ENCODE results near the gene NCKAP5.

The NCKAP5 gene

GRCh38 chr2:132669908-132670495, 898.3 kb downstream of the NCKAP5 start, which contains the start of gene LYPD1:
Gene LYPD1, minus strand, starts transcription at chr2:132670205. Its CDS starts 273 bp downstream, at chr2:132669932.
- peak; percentile 50 for DNase-seq

- DNase-seq, result peak; percentile 39
These were observed 899.0 kb downstream of the NCKAP5 start for GRCh38 chr2:132668987-132669907.

- DNase-seq, result peak; percentile 53
These were observed 900.0 kb downstream of the NCKAP5 start for GRCh38 chr2:132668189-132668823.

GRCh38 chr2:132667706-132668105, 900.6 kb downstream of the NCKAP5 start:
- DNase-seq, result no peak

GRCh38 chr2:132665401-132666140, 902.7 kb downstream of the NCKAP5 start:
- no peak for DNase-seq

- DNase-seq, result no peak
These were observed 904.2 kb downstream of the NCKAP5 start for GRCh38 chr2:132664096-132664495.

- DNase-seq, result no peak
These were observed 905.5 kb downstream of the NCKAP5 start for GRCh38 chr2:132662732-132663131.

- DNase-seq, result no peak
These were observed 908.9 kb downstream of the NCKAP5 start for GRCh38 chr2:132659331-132659730.

- DNase-seq, result no peak
These were observed 911.8 kb downstream of the NCKAP5 start for GRCh38 chr2:132656266-132656975.

- no peak for DNase-seq
These were observed 913.3 kb downstream of the NCKAP5 start for GRCh38 chr2:132654968-132655367.

- DNase-seq, result no peak
These were observed 913.9 kb downstream of the NCKAP5 start for GRCh38 chr2:132654335-132654734.

- DNase-seq, result no peak
These were observed 915.8 kb downstream of the NCKAP5 start for GRCh38 chr2:132652474-132652873.

GRCh38 chr2:132651115-132652045, 916.9 kb downstream of the NCKAP5 start:
- DNase-seq, result no peak

- DNase-seq, result no peak
These were observed 921.6 kb downstream of the NCKAP5 start for GRCh38 chr2:132646540-132647108.

GRCh38 chr2:132645722-132646539, 922.3 kb downstream of the NCKAP5 start:
- DNase-seq, result no peak

- no peak for DNase-seq
These were observed 923.1 kb downstream of the NCKAP5 start for GRCh38 chr2:132645176-132645575.

GRCh38 chr2:132642415-132642814, 925.8 kb downstream of the NCKAP5 start:
- DNase-seq, result no peak

- no peak for DNase-seq
These were observed 926.4 kb downstream of the NCKAP5 start for GRCh38 chr2:132641819-132642218.

GRCh38 chr2:132640116-132640515, 928.1 kb downstream of the NCKAP5 start:
- no peak for DNase-seq
